ENCODE results near the gene PRKCH. TPM values are rescaled to one million over a fixed set of nuclear protein-coding genes. Genes with fewer than 3 reads are reported as not detected.
"Not testable (repeated sequence)": the region's sequence is repeated elsewhere in the genome, so short reads cannot be mapped to it uniquely, and the experiment has no call there.

The PRKCH gene
- total and polyA plus RNA-seq, 2 donors (not counting 3 experiments of a cell fraction or from before 2014, with no cell fraction given), result 97.7 to 103 TPM

GRCh38 chr14:61319706-61320105, 1.7 kb upstream of the PRKCH start:
- Histone ChIP-seq H3K9ac (replicated peaks; ENCODE audit: extremely low read depth, insufficient read depth, low read length) (no peak overlapping the region), H3K79me2 (ENCODE audit: control insufficient read depth, insufficient read depth, low read length) (peaks cover 30% of the 10 kb centered on the region), H3K9me1 (replicated peaks; ENCODE audit: control insufficient read depth, extremely low read depth, insufficient read depth, low read length) (no peaks in the 10 kb centered on the region), H2AFZ (ENCODE audit: low read depth, low read length) (no peak overlapping the region), H3K4me1 (ENCODE audit: control insufficient read depth, extremely low read depth, insufficient read depth, low read length) (peaks cover 21% of the 10 kb centered on the region), H3K27ac (ENCODE audit: insufficient read depth, low read depth, low read length) (no peak overlapping the region), H4K20me1 (replicated peaks; ENCODE audit: control insufficient read depth, extremely low read depth, insufficient read depth, low read length) (peaks cover 2% of the 10 kb centered on the region), H3K27me3 (ENCODE audit: control insufficient read depth in 2 of 2, insufficient read depth in 2 of 2, low read length in 2 of 2) (no peaks in the 10 kb centered on the region), H3K4me3 (replicated peaks in 1 of 3; ENCODE audit: insufficient read depth in 1 of 3, low read depth in 1 of 3, low read length in 3 of 3) (no peak overlapping the region), H3K4me2 (ENCODE audit: insufficient read depth, low read length) (no peak overlapping the region), H3K9me3 (replicated peaks; ENCODE audit: control insufficient read depth, insufficient read depth, low read length) (no peaks in the 10 kb centered on the region), H3K36me3 (ENCODE audit: control insufficient read depth in 2 of 2, extremely low read depth in 1 of 2, insufficient read depth in 2 of 2, low read length in 2 of 2) (no peaks in the 10 kb centered on the region)
- TF ChIP-seq JUN (IDR thresholded peaks at IDR 0.05; ENCODE audit: borderline replicate concordance, insufficient read depth, insufficient read length, low read depth) (no peak), POLR2A (IDR thresholded peaks at IDR 0.05; ENCODE audit: low read depth, low read length) (no peak), MYC (IDR thresholded peaks at IDR 0.05; ENCODE audit: low read depth, low read length) (no peak), GATA2 (IDR thresholded peaks at IDR 0.05; ENCODE audit: insufficient read depth, insufficient read length, low read depth, low read length) (no peak), CTCF (IDR thresholded peaks at IDR 0.05; ENCODE audit: extremely low read depth in 1 of 2, insufficient read depth in 1 of 2, low read depth in 1 of 2, low read length in 2 of 2) (no peak), EZH2 (IDR thresholded peaks at IDR 0.05; ENCODE audit: borderline replicate concordance, low read depth, low read length, severe bottlenecking) (no peak), POLR2AphosphoS5 (IDR thresholded peaks at IDR 0.05; ENCODE audit: insufficient read depth, low read depth, low read length) (no peak), MAX (IDR thresholded peaks at IDR 0.05; ENCODE audit: insufficient read depth, insufficient read length) (no peak), FOS (IDR thresholded peaks at IDR 0.05; ENCODE audit: borderline replicate concordance, insufficient read depth, low read length) (no peak)
- ChIA-PET CTCF (interaction anchor here (1.3 to 2.0 kb wide), 2 partner anchors 23 to 141 kb away, joined by 3 to 7 read pairs; no protein-coding TSS in a partner anchor), POLR2A (no interaction called here)
- BruUV-seq (replicated peaks), result no TSS peak
- intact Hi-C loops (cut with micrococcal nuclease), result no loop called here
- dilution Hi-C loops (cut with MboI; ENCODE audit: extremely low pct_ligation_motif_present, low sequenced_read_pairs), result no loop called here
- no peak for FAIRE-seq
- no peak for DNase-seq (ENCODE audit: low read depth, low spot score)

GRCh38 chr14:61320170-61320569, 1.2 kb upstream of the PRKCH start:
- H3K9ac ChIP-seq (replicated peaks; ENCODE audit: extremely low read depth, insufficient read depth, low read length); dilution Hi-C loops (cut with MboI; ENCODE audit: extremely low pct_ligation_motif_present, low sequenced_read_pairs); H3K9me1 ChIP-seq (replicated peaks; ENCODE audit: control insufficient read depth, extremely low read depth, insufficient read depth, low read length); H3K9me3 ChIP-seq (replicated peaks; ENCODE audit: control insufficient read depth, insufficient read depth, low read length); H4K20me1 ChIP-seq (replicated peaks; ENCODE audit: control insufficient read depth, extremely low read depth, insufficient read depth, low read length); H3K4me2 ChIP-seq (ENCODE audit: insufficient read depth, low read length); H3K36me3 ChIP-seq (ENCODE audit: control insufficient read depth in 2 of 2, extremely low read depth in 1 of 2, insufficient read depth in 2 of 2, low read length in 2 of 2); H2AFZ ChIP-seq (ENCODE audit: low read depth, low read length); H3K27me3 ChIP-seq (ENCODE audit: control insufficient read depth in 2 of 2, insufficient read depth in 2 of 2, low read length in 2 of 2); POLR2A ChIA-PET; FAIRE-seq; intact Hi-C loops (cut with micrococcal nuclease); BruUV-seq (replicated peaks); H3K27ac ChIP-seq (ENCODE audit: insufficient read depth, low read depth, low read length); DNase-seq (ENCODE audit: low read depth, low spot score); H3K4me3 ChIP-seq (replicated peaks in 1 of 3; ENCODE audit: insufficient read depth in 1 of 3, low read depth in 1 of 3, low read length in 3 of 3): not testable (repeated sequence)
- CTCF ChIA-PET, result interaction anchor here (1.3 to 4.2 kb wide), 5 partner anchors 12 to 141 kb away, joined by 3 to 23 read pairs (median 8); no protein-coding TSS in a partner anchor
- H3K4me1 ChIP-seq (ENCODE audit: control insufficient read depth, extremely low read depth, insufficient read depth, low read length), result peaks cover 21% of the 10 kb centered on the region
- peaks cover 35% of the 10 kb centered on the region for H3K79me2 ChIP-seq (ENCODE audit: control insufficient read depth, insufficient read depth, low read length)
